HepG2 (cell line): ENCODE results near the gene SGCB. TPM values are rescaled to one million over a fixed set of nuclear protein-coding genes. Genes with fewer than 3 reads are reported as not detected.

Experiments
- MED13 ChIP-seq: sonication (generic); formaldehyde crosslinking; IDR thresholded peaks from 2 replicates; pipeline ENCODE4 v1.5.0; 2020; ENCODE audit warnings: missing genetic modification reagents
- NBN ChIP-seq: fragments of 450-650 bp; conservative IDR thresholded peaks from 2 replicates; pipeline ENCODE4 v1.6.1; 2017
- NFKB2 ChIP-seq: sonication (generic); formaldehyde crosslinking; IDR thresholded peaks from 2 replicates; pipeline ENCODE4 v1.4.0; 2020; ENCODE audit warnings: missing genetic modification reagents, borderline replicate concordance
- TAF1 ChIP-seq: sonication (generic); formaldehyde crosslinking; IDR thresholded peaks from 2 replicates; pipeline ENCODE4 v1.4.0; 2020; ENCODE audit warnings: missing genetic modification reagents
- USF2 ChIP-seq, 2 experiments: sonication (generic) in 1 of 2; formaldehyde crosslinking in 1 of 2; IDR thresholded peaks; 2 replicates each; pipeline versions ENCODE4 v1.5.1 to v1.6.1; 2011 to 2020; ENCODE audit warnings: borderline replicate concordance in 1 of 2, low read depth in 1 of 2, low read length in 1 of 2, mild to moderate bottlenecking in 1 of 2, missing genetic modification reagents in 1 of 2, moderate library complexity in 1 of 2
- ZMYM4 ChIP-seq: sonication (generic); formaldehyde crosslinking; IDR thresholded peaks from 2 replicates; pipeline ENCODE4 v1.8.1; 2023; ENCODE audit warnings: mild to moderate bottlenecking, missing genetic modification reagents
- ZNF121 ChIP-seq: sonication (generic); formaldehyde crosslinking; IDR thresholded peaks from 2 replicates; pipeline ENCODE4 v1.5.0; 2020; ENCODE audit warnings: mild to moderate bottlenecking, missing genetic modification reagents
- ZNF282 ChIP-seq: fragments of 450-650 bp; IDR thresholded peaks from 2 replicates; pipeline ENCODE4 v1.6.1; 2018; ENCODE audit not compliant: partially characterized antibody
- ZNF337 ChIP-seq: sonication (generic); formaldehyde crosslinking; IDR thresholded peaks from 2 replicates; pipeline ENCODE4 v1.5.1; 2020; ENCODE audit warnings: missing genetic modification reagents, low read depth, mild to moderate bottlenecking, borderline replicate concordance
- ZNF383 ChIP-seq: sonication (generic); formaldehyde crosslinking; IDR thresholded peaks from 2 replicates; pipeline ENCODE4 v1.4.0; 2020; ENCODE audit warnings: missing genetic modification reagents, mild to moderate bottlenecking, borderline replicate concordance
- ZNF441 ChIP-seq: sonication (generic); formaldehyde crosslinking; IDR thresholded peaks from 2 replicates; pipeline ENCODE4 v1.7.0; 2021; ENCODE audit warnings: missing genetic modification reagents, borderline replicate concordance
- ZNF572 ChIP-seq: sonication (generic); formaldehyde crosslinking; IDR thresholded peaks from 2 replicates; pipeline ENCODE4 v1.5.1; 2020; ENCODE audit warnings: mild to moderate bottlenecking, missing genetic modification reagents
- ZNF616 ChIP-seq: sonication (generic); formaldehyde crosslinking; IDR thresholded peaks from 2 replicates; pipeline ENCODE4 v1.5.0; 2020; ENCODE audit warnings: low read depth, mild to moderate bottlenecking, missing genetic modification reagents
- polyA plus RNA-seq, 8 experiments: library from polyadenylated mRNA; depleted of rRNA in 3 of 8; stranded (reverse) in 7 of 8; unstranded in 1 of 8; fragments of >200 nt; fragmentation: Illumina TruSeq in 4 of 8; extraction: Trizol in 4 of 8; gene quantifications; 2 replicates each; pipeline versions ENCODE4 v1.2.1 to v1.2.3, GENCODE V29; 2011 to 2016; ENCODE audit warnings: low read depth in 4 of 8, missing spikeins in 1 of 8, mixed read lengths in 1 of 8; ENCODE audit not compliant: insufficient read depth in 1 of 8
- total RNA-seq, 5 experiments: library from RNA; depleted of rRNA; stranded (reverse); fragments of >200 nt; fragmentation: Illumina TruSeq; extraction: Trizol; gene quantifications; 2 replicates each; pipeline ENCODE4 v1.2.3, GENCODE V29; 2016; ENCODE audit warnings: low read depth in 1 of 5
- TF ChIP-seq, protein P1 (sequence below): sonication (generic); formaldehyde crosslinking; IDR thresholded peaks from 2 replicates; pipeline ENCODE4 v1.5.1; 2020; ENCODE audit warnings: missing genetic modification reagents, mild to moderate bottlenecking, borderline replicate concordance
- TF ChIP-seq, protein P2 (sequence below): sonication (generic); formaldehyde crosslinking; IDR thresholded peaks from 2 replicates; pipeline ENCODE4 v1.5.0; 2020; ENCODE audit warnings: mild to moderate bottlenecking, missing genetic modification reagents, moderate library complexity
- TF ChIP-seq, protein P3 (sequence below): sonication (generic); formaldehyde crosslinking; IDR thresholded peaks from 2 replicates; pipeline ENCODE4 v1.4.0; 2020; ENCODE audit warnings: missing genetic modification reagents
- TF ChIP-seq, protein P4 (sequence below): sonication (generic); formaldehyde crosslinking; IDR thresholded peaks from 2 replicates; pipeline ENCODE4 v1.4.0; 2020; ENCODE audit warnings: mild to moderate bottlenecking, low read depth, missing genetic modification reagents

The SGCB gene
- total and polyA plus RNA-seq, 2 of the 13 experiments (the other 11 are each of a cell fraction or from before 2014, with no cell fraction given) = 2.2 to 4.8 TPM

DNA sequence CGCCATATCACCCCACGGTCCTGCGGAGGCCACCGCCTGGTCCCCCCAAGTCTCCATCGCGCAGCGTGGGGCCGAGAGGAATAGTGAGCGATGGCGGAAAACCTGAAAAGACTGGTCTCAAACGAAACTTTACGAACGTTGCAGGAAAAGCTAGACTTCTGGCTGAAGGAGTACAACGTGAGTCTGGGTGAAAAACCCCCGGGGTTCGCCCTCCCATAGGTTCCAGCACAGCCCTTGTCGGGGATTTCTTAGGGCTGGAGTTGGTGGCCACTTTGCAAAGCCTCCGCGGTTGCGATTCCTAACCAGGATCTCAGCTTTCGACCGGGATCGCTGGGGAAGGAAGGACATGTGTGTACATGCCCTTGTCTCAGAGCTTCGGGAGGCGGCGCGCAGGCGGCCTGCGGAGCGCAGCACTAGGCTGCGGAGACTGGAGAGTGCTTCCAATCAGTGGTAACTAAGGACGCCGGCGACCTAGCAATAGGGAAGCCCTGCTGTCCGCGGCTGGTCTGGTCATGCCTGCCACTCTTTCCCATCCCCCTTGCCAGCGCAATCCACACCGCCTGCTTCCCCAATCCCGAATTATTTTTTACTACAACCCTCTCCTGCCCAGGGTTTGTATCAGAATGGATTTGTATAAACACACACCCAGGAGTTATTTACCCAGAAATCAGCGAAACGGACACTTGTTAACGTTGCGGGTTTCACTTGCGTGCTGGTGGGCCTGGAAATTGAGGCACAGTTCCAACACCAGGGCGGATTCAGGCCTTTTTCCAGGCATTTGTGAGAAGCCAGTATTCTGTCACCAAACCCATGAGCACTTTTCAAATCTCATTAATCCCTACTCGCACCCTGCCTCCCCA lies 13.7 kb upstream of the SGCB start (continued):
- TF ChIP-seq ZNF337 (CRISPR knock-in tag) (no peak), MED13 (CRISPR knock-in tag) (no peak), ZMYM4 (CRISPR knock-in tag) (0 out of 2 replicates have a peak, but pooled peaks have one; percentile 17), ZNF282 (no peak), ZNF383 (CRISPR knock-in tag) (no peak), NBN (no peak), USF2 (IDR thresholded peaks at IDR 0.05; ENCODE audit: low read depth, low read length) (no peak), USF2 (CRISPR knock-in tag; IDR thresholded peaks at IDR 0.05; ENCODE audit: borderline replicate concordance) (no peak), ZNF572 (peak; percentile 22; the same call in 1 of the 2 replicates), ZNF616 (no peak), TAF1 (CRISPR knock-in tag) (peak; percentile 67; the same call in 1 of the 2 replicates), ZNF121 (CRISPR knock-in tag) (no peak), NFKB2 (CRISPR knock-in tag) (peak; percentile 26; the same call in 1 of the 2 replicates), ZNF441 (CRISPR knock-in tag) (0 out of 2 replicates have a peak, but pooled peaks have one; percentile 9)
- TF ChIP-seq, protein P1, sequence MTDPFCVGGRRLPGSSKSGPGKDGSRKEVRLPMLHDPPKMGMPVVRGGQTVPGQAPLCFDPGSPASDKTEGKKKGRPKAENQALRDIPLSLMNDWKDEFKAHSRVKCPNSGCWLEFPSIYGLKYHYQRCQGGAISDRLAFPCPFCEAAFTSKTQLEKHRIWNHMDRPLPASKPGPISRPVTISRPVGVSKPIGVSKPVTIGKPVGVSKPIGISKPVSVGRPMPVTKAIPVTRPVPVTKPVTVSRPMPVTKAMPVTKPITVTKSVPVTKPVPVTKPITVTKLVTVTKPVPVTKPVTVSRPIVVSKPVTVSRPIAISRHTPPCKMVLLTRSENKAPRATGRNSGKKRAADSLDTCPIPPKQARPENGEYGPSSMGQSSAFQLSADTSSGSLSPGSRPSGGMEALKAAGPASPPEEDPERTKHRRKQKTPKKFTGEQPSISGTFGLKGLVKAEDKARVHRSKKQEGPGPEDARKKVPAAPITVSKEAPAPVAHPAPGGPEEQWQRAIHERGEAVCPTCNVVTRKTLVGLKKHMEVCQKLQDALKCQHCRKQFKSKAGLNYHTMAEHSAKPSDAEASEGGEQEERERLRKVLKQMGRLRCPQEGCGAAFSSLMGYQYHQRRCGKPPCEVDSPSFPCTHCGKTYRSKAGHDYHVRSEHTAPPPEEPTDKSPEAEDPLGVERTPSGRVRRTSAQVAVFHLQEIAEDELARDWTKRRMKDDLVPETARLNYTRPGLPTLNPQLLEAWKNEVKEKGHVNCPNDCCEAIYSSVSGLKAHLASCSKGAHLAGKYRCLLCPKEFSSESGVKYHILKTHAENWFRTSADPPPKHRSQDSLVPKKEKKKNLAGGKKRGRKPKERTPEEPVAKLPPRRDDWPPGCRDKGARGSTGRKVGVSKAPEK = 0 out of 2 replicates have a peak, but pooled peaks have one; percentile 57
- TF ChIP-seq, protein P2, sequence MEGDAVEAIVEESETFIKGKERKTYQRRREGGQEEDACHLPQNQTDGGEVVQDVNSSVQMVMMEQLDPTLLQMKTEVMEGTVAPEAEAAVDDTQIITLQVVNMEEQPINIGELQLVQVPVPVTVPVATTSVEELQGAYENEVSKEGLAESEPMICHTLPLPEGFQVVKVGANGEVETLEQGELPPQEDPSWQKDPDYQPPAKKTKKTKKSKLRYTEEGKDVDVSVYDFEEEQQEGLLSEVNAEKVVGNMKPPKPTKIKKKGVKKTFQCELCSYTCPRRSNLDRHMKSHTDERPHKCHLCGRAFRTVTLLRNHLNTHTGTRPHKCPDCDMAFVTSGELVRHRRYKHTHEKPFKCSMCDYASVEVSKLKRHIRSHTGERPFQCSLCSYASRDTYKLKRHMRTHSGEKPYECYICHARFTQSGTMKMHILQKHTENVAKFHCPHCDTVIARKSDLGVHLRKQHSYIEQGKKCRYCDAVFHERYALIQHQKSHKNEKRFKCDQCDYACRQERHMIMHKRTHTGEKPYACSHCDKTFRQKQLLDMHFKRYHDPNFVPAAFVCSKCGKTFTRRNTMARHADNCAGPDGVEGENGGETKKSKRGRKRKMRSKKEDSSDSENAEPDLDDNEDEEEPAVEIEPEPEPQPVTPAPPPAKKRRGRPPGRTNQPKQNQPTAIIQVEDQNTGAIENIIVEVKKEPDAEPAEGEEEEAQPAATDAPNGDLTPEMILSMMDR = peak; percentile 26; the same call in 1 of the 2 replicates
- TF ChIP-seq, protein P3, sequence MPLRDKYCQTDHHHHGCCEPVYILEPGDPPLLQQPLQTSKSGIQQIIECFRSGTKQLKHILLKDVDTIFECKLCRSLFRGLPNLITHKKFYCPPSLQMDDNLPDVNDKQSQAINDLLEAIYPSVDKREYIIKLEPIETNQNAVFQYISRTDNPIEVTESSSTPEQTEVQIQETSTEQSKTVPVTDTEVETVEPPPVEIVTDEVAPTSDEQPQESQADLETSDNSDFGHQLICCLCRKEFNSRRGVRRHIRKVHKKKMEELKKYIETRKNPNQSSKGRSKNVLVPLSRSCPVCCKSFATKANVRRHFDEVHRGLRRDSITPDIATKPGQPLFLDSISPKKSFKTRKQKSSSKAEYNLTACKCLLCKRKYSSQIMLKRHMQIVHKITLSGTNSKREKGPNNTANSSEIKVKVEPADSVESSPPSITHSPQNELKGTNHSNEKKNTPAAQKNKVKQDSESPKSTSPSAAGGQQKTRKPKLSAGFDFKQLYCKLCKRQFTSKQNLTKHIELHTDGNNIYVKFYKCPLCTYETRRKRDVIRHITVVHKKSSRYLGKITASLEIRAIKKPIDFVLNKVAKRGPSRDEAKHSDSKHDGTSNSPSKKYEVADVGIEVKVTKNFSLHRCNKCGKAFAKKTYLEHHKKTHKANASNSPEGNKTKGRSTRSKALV (CRISPR knock-in tag) = peak; percentile 87
- TF ChIP-seq, protein P4, sequence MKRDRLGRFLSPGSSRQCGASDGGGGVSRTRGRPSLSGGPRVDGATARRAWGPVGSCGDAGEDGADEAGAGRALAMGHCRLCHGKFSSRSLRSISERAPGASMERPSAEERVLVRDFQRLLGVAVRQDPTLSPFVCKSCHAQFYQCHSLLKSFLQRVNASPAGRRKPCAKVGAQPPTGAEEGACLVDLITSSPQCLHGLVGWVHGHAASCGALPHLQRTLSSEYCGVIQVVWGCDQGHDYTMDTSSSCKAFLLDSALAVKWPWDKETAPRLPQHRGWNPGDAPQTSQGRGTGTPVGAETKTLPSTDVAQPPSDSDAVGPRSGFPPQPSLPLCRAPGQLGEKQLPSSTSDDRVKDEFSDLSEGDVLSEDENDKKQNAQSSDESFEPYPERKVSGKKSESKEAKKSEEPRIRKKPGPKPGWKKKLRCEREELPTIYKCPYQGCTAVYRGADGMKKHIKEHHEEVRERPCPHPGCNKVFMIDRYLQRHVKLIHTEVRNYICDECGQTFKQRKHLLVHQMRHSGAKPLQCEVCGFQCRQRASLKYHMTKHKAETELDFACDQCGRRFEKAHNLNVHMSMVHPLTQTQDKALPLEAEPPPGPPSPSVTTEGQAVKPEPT (CRISPR knock-in tag) = no peak
